GM18508 (cell line): ENCODE measurements around the gene SERPINC1.
"Not testable (repeated sequence)": the region's sequence is repeated elsewhere in the genome, so short reads cannot be mapped to it uniquely, and the experiment has no call there.

ENCODE experiments used
- ATAC-seq: cut with Tn5 transposase; IDR thresholded peaks from one replicate; pipeline ENCODE4 v1.9.1; 2021; ENCODE audit warnings: moderate number of reproducible peaks; ENCODE audit not compliant: insufficient read depth, unreplicated experiment

Gene SERPINC1

GRCh38 chr1:173864179-173864867, 52.8 kb downstream of the SERPINC1 start:
- no peak for ATAC-seq

GRCh38 chr1:173863224-173864161, 53.6 kb downstream of the SERPINC1 start:
- no peak for ATAC-seq

GRCh38 chr1:173862769-173863223, 54.3 kb downstream of the SERPINC1 start:
- ATAC-seq = no peak

GRCh38 chr1:173862146-173862768, 54.9 kb downstream of the SERPINC1 start:
- ATAC-seq = not testable (repeated sequence)

GRCh38 chr1:173861731-173862145, 55.4 kb downstream of the SERPINC1 start:
- ATAC-seq = no peak

- ATAC-seq = no peak
Measured at GRCh38 chr1:173860065-173860464, 57.1 kb downstream of the SERPINC1 start.

- not testable (repeated sequence) for ATAC-seq
Measured at GRCh38 chr1:173859547-173859946, 57.6 kb downstream of the SERPINC1 start.

- no peak for ATAC-seq
Measured at GRCh38 chr1:173857363-173857917, 59.7 kb downstream of the SERPINC1 start.

- ATAC-seq = no peak
Measured at GRCh38 chr1:173856903-173857302, 60.2 kb downstream of the SERPINC1 start.

- ATAC-seq = no peak
Measured at GRCh38 chr1:173856014-173856413, 61.1 kb downstream of the SERPINC1 start.
